HG03060 (cell line): Measurements from ENCODE around the gene CLEC16A.

ENCODE experiments used
- ATAC-seq: cut with Tn5 transposase; IDR thresholded peaks from one replicate; pipeline ENCODE4 v1.9.1; 2021; ENCODE audit warnings: low read depth, moderate number of reproducible peaks; ENCODE audit not compliant: unreplicated experiment

Gene CLEC16A

DNA sequence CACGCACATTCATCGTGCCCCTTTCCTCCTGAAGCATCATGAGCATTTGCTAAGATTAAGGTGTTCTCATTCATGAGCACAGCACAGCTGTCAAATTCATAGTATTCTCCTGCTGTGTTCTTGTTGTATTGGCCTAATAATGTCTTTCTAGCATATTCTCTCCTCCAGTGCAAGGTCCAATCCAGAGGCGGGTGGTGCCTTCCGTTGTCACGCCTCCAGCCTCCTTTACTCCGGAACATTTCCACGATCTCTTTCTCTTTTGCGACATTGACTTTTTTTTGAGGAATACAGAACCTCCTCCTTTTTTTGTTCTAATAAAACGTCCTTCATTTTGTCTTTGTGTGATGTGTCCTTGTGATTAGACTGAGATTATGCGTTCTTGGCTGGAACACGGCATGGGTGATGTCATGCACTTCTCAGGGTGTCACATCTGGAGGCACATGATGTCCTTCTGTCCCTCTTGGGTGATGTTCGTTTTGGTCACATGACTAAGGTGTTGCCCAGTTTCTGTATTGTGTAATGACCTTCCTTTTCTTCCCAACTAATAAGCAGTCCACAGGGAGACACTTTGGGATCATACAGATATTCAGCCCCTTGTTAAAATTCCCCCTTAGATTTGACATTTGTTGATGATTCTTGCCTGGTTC, 66.3 kb downstream of the CLEC16A start:
- no peak for ATAC-seq

DNA sequence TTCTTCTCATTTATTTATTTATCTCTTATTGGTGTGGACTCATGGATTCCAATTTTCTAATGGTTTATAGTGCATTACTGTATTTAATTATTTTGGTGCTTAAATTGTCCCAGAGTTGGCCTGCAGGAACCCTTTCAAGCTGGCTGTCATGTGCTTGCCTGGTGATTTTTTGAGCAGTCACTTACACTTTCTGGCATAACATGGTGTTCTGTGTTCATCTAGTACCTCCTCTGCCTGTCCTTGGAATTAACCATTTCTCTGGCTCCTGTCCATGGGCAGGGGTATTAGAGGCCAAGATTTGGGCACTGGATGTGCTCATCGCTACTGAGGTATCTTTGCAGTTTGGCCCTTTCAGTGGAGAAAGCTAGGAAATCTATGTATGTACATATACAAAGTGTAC, 67.0 kb downstream of the CLEC16A start:
- no peak for ATAC-seq

DNA sequence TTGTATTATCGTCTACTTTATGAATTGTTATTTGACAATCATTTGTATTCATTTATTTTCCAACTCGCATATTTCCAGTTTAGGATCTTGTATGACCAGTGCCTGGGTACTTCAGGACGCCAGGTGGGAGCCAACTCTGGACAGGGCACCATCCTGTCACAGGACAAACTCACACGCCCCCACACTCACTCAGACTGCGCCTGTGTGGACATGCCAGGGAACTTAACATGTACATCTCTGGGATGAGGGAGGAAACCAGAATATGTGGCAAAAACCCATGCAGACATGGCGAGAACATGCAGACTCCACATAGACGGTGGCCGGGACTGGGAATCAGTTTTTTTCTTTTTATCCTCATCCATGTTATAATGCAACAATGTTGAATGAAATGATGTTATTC, 68.5 kb downstream of the CLEC16A start:
- no peak for ATAC-seq

- no peak for ATAC-seq
Measured at GRCh38 chr16:11014136-11014535, 69.8 kb downstream of the CLEC16A start.

GRCh38 chr16:11015076-11015475, 70.7 kb downstream of the CLEC16A start:
- no peak for ATAC-seq

- ATAC-seq = no peak
Measured at GRCh38 chr16:11015607-11016006, 71.2 kb downstream of the CLEC16A start.

DNA sequence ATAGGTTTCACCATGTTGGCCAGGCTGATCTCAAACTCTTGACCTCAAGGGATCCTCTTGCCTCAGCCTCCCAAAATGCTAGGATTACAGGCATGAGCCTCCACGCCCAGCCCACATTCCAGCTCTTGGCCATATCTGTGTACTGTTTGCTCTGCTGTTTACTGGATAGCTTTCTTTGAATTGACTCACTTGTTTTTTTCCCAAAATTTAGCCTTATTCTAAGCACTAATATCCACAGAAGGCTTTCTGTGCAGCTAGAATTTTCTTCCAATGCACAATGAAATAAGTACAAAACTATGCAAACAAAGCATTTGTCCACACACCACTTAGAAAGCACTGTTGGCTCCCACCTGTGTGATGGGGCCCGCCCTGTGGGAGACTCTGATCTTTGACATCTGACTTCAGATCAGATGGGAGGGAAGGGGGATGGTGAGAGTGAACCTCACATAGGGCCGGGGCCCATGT, 72.2 kb downstream of the CLEC16A start:
- no peak for ATAC-seq

GRCh38 chr16:11016993-11017392, 72.6 kb downstream of the CLEC16A start:
- ATAC-seq = no peak

- ATAC-seq = no peak
Measured at GRCh38 chr16:11017499-11017898, 73.1 kb downstream of the CLEC16A start.

DNA sequence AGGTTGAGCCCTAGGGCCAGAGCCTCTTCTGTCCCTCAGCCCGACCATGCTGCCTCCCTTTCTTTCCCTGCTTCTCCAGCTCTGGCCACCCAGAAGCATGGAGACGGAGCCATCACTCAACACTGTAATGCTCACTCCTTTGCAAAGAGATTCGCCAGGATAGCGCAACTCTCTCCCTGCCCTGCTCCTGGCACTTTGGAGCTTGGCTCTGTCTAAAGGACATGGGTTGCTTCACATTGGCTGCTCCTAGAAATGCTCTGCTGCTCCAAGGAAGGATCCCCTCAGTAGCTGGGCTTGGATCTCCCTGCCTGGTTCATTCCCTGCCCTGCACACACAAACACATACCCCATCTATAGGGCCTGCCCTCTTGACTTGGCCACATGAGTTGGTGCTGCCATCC, 76.0 kb downstream of the CLEC16A start:
- no peak for ATAC-seq

DNA sequence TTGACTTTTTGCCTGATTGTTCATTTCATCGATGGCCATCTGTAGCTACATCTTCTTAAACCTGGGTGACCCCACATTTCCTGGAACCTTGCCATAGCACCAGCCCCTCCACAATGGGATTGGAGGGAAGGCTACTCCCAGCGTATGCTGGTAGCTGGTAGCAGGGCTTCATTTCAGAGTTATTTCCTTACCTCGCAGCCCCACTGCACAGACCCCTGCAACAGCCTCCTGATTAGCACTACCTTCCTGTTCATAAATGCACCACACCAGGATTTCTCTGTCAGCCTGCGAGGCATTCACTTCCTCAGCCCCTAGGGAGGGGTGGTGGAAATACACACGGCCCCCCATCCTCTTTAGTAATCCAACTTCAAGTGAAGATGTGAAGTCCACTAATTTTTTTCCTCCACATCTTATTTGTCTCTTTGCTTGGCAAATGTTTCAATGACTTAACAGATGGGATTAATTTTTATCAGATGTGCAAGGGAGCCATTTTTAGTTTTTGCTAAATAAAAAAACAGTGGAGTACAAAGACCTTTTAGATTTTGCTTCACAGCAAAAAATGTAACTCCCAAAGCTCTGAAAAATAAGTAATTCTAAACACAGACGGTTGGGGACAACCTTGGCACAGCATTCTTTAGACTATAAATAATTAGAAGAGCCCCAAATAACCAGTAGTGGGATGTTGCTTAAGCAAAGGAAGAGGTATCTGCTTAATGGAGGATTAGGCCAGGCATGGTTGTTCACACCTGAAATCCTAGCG, 76.6 kb downstream of the CLEC16A start:
- no peak for ATAC-seq

GRCh38 chr16:11022002-11022401, 77.6 kb downstream of the CLEC16A start:
- ATAC-seq = no peak

DNA sequence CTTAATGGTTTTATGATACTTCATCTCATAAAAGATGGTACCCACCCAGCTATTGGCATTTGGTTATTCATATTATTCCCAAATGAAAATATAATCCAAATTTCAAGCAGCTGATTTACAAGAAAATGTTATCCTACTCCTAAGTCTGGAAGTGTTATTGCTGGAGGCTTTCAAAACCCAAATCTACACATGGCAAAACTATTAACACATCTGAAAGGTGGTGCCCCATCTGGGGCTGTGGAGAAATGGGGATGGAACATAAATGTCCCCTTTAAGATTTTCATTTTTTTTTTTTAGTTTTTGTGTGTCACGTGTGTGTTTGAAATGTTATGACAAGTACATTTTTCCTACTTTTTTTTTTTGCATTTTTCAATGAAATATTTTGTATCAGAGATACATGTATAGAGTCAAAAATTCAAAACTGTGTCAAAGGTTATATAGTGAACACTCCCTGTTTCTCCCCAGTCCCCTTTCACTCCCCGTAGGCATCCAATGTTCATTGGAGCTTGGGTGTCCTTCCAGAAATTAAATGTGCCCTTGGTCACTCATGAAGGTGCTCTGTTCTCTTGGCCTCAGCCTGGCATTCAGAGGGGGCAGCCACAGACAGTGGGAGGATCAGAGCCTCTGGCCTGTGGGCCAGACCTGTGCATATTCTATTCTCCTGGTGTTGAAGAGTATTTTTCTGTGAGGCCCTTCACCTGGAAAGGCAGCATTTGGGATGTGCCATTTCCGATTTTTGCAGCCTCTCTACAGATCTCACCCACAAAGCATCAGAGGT, 79.1 kb downstream of the CLEC16A start:
- ATAC-seq = no peak

- no peak for ATAC-seq
Measured at GRCh38 chr16:11024333-11025053, 80.1 kb downstream of the CLEC16A start.

GRCh38 chr16:11025120-11025531, 80.8 kb downstream of the CLEC16A start:
- ATAC-seq = no peak

GRCh38 chr16:11029948-11030347, 85.6 kb downstream of the CLEC16A start:
- ATAC-seq = no peak

- ATAC-seq = no peak
Measured at GRCh38 chr16:11030990-11031510, 86.7 kb downstream of the CLEC16A start.

GRCh38 chr16:11032000-11032921, 87.9 kb downstream of the CLEC16A start:
- no peak for ATAC-seq

DNA sequence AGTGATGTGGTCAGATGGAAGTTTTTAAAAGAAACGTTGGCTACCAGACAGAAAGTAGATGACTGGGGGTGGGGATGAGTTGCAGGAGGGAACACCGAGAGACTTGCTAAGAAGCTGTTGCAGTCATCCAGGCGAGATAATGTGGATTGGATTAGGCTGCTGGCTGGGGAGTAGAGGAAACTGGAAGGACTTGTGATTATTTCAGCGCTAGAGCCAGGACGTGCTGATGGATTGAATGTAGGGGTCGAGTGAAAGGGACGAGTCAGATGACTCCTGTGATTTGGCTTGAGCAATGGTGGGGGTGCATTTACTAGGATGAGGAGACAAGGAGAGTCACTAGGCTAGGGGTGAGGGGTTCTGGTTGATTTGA, 88.5 kb downstream of the CLEC16A start:
- no peak for ATAC-seq
